CD4-positive, alpha-beta memory T cell (primary cell): ENCODE data around the gene TSC22D1. TPM values are rescaled to one million over a fixed set of nuclear protein-coding genes. Genes with fewer than 3 reads are reported as not detected.

Experiments used
- CTCF ChIA-PET: fragments of 350-600 bp; sonication (Branson Sonifier 250); formaldehyde crosslinking; loops from one replicate; lab custom pipeline; 2021; ENCODE audit warnings: inconsistent platforms; ENCODE audit not compliant: partially characterized antibody; lab: Charles Lee
- POLR2A ChIA-PET: fragments of 350-600 bp; sonication (Branson Sonifier 250); formaldehyde crosslinking; loops from one replicate; lab custom pipeline; 2021; ENCODE audit not compliant: partially characterized antibody; lab: Charles Lee
- DNase-seq, 5 donors: peaks; one replicate each; pipeline versions ENCODE4 v3.0.0 to v3.0.0-alpha.2; 2020 to 2022; ENCODE audit warnings: mixed read lengths in 1 of 5
- H3K27ac ChIP-seq: one replicate; pipeline ENCODE4 v1.7.0; 2013; ENCODE audit warnings: low read depth, low read length
- H3K27me3 ChIP-seq: 2 replicates; pipeline ENCODE4 v1.7.0; 2013; ENCODE audit warnings: mild to moderate bottlenecking, low read length, moderate library complexity; ENCODE audit not compliant: insufficient read depth
- H3K36me3 ChIP-seq: 2 replicates; pipeline ENCODE4 v1.7.0; 2013; ENCODE audit warnings: mild to moderate bottlenecking, low read length, moderate library complexity; ENCODE audit not compliant: insufficient read depth
- H3K4me1 ChIP-seq: 2 replicates; pipeline ENCODE4 v1.7.0; 2013; ENCODE audit warnings: mild to moderate bottlenecking, low read length, moderate library complexity; ENCODE audit not compliant: insufficient read depth
- H3K4me3 ChIP-seq, 2 donors: one replicate each; pipeline ENCODE4 v1.7.0; 2013; ENCODE audit warnings: low read length in 2 of 2, mild to moderate bottlenecking in 1 of 2
- H3K9me3 ChIP-seq, 2 donors: one replicate each; pipeline ENCODE4 v1.7.0; 2013; ENCODE audit warnings: low read length in 2 of 2, control low read depth in 1 of 2; ENCODE audit not compliant: control insufficient read depth in 1 of 2
- H3K27ac Mint-ChIP-seq, 7 donors: one replicate each; pipeline ENCODE4 v1.8.0; 2020 to 2021; ENCODE audit warnings: mixed read lengths in 7 of 7, mild to moderate bottlenecking in 6 of 7, inconsistent platforms in 3 of 7, moderate library complexity in 3 of 7
- H3K27me3 Mint-ChIP-seq, 2 donors: one replicate each; pipeline ENCODE4 v1.8.0; 2020 to 2021; ENCODE audit warnings: mixed read lengths in 2 of 2
- H3K36me3 Mint-ChIP-seq, 2 donors: one replicate each; pipeline ENCODE4 v1.8.0; 2020 to 2021; ENCODE audit warnings: mixed read lengths in 2 of 2, inconsistent platforms in 1 of 2, mild to moderate bottlenecking in 1 of 2
- H3K4me1 Mint-ChIP-seq, 4 donors: one replicate each; pipeline ENCODE4 v1.8.0; 2020 to 2021; ENCODE audit warnings: mixed read lengths in 4 of 4, mild to moderate bottlenecking in 1 of 4
- H3K4me3 Mint-ChIP-seq, 8 donors: one replicate each; pipeline ENCODE4 v1.8.0; 2020 to 2021; ENCODE audit warnings: mixed read lengths in 8 of 8, mild to moderate bottlenecking in 7 of 8, moderate library complexity in 6 of 8, inconsistent platforms in 3 of 8
- H3K9me3 Mint-ChIP-seq, 8 donors: one replicate each; pipeline ENCODE4 v1.8.0; 2020 to 2021; ENCODE audit warnings: mixed read lengths in 8 of 8, mild to moderate bottlenecking in 5 of 8, inconsistent platforms in 3 of 8, moderate library complexity in 1 of 8
- intact Hi-C: fragments of 100-400 bp; cut with micrococcal nuclease; formaldehyde crosslinking; loops from one replicate; pipeline ENCODE4 v1.15.1; 2023
- polyA plus RNA-seq, 2 donors: library from polyadenylated mRNA; unstranded; fragments of 300-500 nt; fragmentation: Illumina TruSeq; gene quantifications; one replicate each; pipeline ENCODE4 v1.2.3, GENCODE V29; 2021
- total RNA-seq, 2 experiments: library from RNA; stranded (reverse); gene quantifications; one replicate each; pipeline ENCODE4 v1.2.3, GENCODE V29; 2021

TSC22D1 gene
- total and polyA plus RNA-seq, 4 experiments from 2014 or later = 2.6 to 38.1 (median 22.8) TPM

DNA sequence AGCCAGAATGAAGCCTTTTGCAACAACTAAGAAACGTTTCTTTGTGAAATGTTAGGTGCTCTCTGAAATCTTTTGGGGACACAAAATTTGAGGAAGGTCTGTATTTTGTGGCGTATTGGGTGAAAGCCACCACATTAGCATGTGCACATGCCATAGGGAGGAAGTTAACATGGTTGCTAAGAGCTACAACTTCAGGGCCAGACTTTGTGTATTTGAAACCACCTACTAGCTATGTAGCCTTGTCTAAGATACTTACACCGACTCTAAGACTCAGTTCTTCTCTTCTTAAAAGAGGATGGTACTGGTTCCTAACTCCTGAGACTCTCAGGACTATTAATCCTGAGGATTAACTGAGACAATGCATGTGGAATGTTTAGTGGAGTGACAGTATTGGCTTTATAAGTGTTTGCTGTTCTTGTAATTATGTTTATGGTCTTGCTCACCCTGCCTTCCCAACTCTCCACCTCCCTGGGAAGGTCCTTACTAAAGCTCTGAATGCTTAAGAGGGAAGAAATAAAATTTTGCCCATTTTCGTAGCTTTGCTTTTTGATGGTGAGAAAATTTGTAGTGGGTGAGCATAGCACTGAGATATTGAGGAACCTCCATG is 187.0 kb downstream of the TSC22D1 start:
- Histone ChIP-seq H3K27ac (no peak overlapping the region), H3K4me3 (no peak overlapping the region), H3K27me3 (no peaks in the 10 kb centered on the region), H3K4me1 (no peaks in the 10 kb centered on the region), H3K9me3 (no peaks in the 10 kb centered on the region), H3K36me3 (no peaks in the 10 kb centered on the region)
- no peaks in the 10 kb centered on the region for H3K9me3 Mint-ChIP-seq
- no peak overlapping the region for H3K27ac Mint-ChIP-seq
- no peak overlapping the region for H3K4me3 Mint-ChIP-seq
- H3K36me3 Mint-ChIP-seq = no peaks in the 10 kb centered on the region
- ChIA-PET CTCF (no interaction called here), POLR2A (no interaction called here)
- intact Hi-C loops = no loop called here
- peaks cover 0 to 2% (median 0%) of the 10 kb centered on the region in 4 donors for H3K4me1 Mint-ChIP-seq
- peaks cover 6 to 9% of the 10 kb centered on the region in 2 donors for H3K27me3 Mint-ChIP-seq
- DNase-seq = no peak

- DNase-seq = no peak
- CTCF ChIA-PET = no interaction called here
- no peak overlapping the region for H3K4me3 Mint-ChIP-seq
These were observed 187.6 kb downstream of the TSC22D1 start for GRCh38 chr13:44388427-44389059.

GRCh38 chr13:44386913-44387556 is 189.1 kb downstream of the TSC22D1 start:
- no peak for DNase-seq
- intact Hi-C loops = no loop called here
- Mint-ChIP-seq H3K4me1 (peaks cover 0 to 2% (median 0%) of the 10 kb centered on the region in 4 donors), H3K27ac (no peak overlapping the region), H3K9me3 (no peaks in the 10 kb centered on the region), H3K27me3 (peaks cover 6% of the 10 kb centered on the region in 2 donors), H3K36me3 (no peaks in the 10 kb centered on the region), H3K4me3 (no peak overlapping the region)
- Histone ChIP-seq H3K4me3 (no peak overlapping the region), H3K27me3 (no peaks in the 10 kb centered on the region), H3K27ac (no peak overlapping the region), H3K36me3 (no peaks in the 10 kb centered on the region), H3K4me1 (no peaks in the 10 kb centered on the region), H3K9me3 (no peaks in the 10 kb centered on the region)
- POLR2A ChIA-PET = no interaction called here
- CTCF ChIA-PET = no interaction called here

More at GRCh38 chr13:44388427-44389059, 187.6 kb downstream of the TSC22D1 start:
- Histone ChIP-seq H3K27ac (no peak overlapping the region), H3K36me3 (no peaks in the 10 kb centered on the region), H3K4me1 (no peaks in the 10 kb centered on the region), H3K27me3 (no peaks in the 10 kb centered on the region), H3K4me3 (no peak overlapping the region), H3K9me3 (no peaks in the 10 kb centered on the region)
- H3K9me3 Mint-ChIP-seq = no peaks in the 10 kb centered on the region
- peaks cover 0 to 2% (median 0%) of the 10 kb centered on the region in 4 donors for H3K4me1 Mint-ChIP-seq
- peaks cover 6 to 11% of the 10 kb centered on the region in 2 donors for H3K27me3 Mint-ChIP-seq
- no peaks in the 10 kb centered on the region for H3K36me3 Mint-ChIP-seq
- POLR2A ChIA-PET = no interaction called here
- intact Hi-C loops = no loop called here
- H3K27ac Mint-ChIP-seq = peak overlapping the region in 1 of 7 donors; percentile 39

DNA sequence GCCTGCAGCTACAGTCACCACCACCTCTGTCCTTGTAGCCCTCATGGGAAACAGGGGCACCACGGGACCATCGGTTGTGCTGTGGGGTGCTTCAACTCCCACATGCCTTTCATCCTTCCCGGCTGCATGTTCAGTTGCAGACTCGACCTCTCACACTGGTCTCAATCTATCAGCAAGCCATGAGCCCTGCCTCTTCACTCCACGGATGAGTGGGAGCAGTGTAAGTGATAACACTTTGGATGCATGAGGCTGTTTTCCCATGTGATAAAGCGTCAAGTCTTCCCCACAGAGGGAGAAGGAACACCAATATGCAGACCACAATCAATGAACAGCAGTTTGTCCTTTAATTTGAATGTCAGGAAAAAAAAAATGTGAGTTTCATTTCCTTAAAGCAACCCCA is 190.3 kb downstream of the TSC22D1 start:
- H3K4me1 Mint-ChIP-seq = peaks cover 0 to 2% (median 0%) of the 10 kb centered on the region in 4 donors
- CTCF ChIA-PET = no interaction called here
- POLR2A ChIA-PET = no interaction called here
- Histone ChIP-seq H3K4me1 (no peaks in the 10 kb centered on the region), H3K27me3 (no peaks in the 10 kb centered on the region), H3K4me3 (no peak overlapping the region), H3K27ac (no peak overlapping the region), H3K9me3 (no peaks in the 10 kb centered on the region), H3K36me3 (no peaks in the 10 kb centered on the region)
- no peaks in the 10 kb centered on the region for H3K9me3 Mint-ChIP-seq
- intact Hi-C loops = no loop called here
- DNase-seq = no peak
- no peak overlapping the region for H3K27ac Mint-ChIP-seq
- no peaks in the 10 kb centered on the region for H3K36me3 Mint-ChIP-seq
- no peak overlapping the region for H3K4me3 Mint-ChIP-seq
- peaks cover 7% of the 10 kb centered on the region in 2 donors for H3K27me3 Mint-ChIP-seq

GRCh38 chr13:44385401-44385800 is 190.7 kb downstream of the TSC22D1 start:
- Histone ChIP-seq H3K27ac (no peak overlapping the region), H3K4me3 (no peak overlapping the region), H3K27me3 (no peaks in the 10 kb centered on the region), H3K4me1 (no peaks in the 10 kb centered on the region), H3K36me3 (no peaks in the 10 kb centered on the region), H3K9me3 (no peaks in the 10 kb centered on the region)
- no peak overlapping the region for H3K27ac Mint-ChIP-seq
- H3K27me3 Mint-ChIP-seq = peaks cover 4 to 6% of the 10 kb centered on the region in 2 donors
- intact Hi-C loops = no loop called here
- H3K9me3 Mint-ChIP-seq = no peaks in the 10 kb centered on the region
- ChIA-PET POLR2A (no interaction called here), CTCF (no interaction called here)
- no peak for DNase-seq
- H3K4me1 Mint-ChIP-seq = peaks cover 0 to 2% (median 0%) of the 10 kb centered on the region in 4 donors
- no peak overlapping the region for H3K4me3 Mint-ChIP-seq
- no peaks in the 10 kb centered on the region for H3K36me3 Mint-ChIP-seq

DNA sequence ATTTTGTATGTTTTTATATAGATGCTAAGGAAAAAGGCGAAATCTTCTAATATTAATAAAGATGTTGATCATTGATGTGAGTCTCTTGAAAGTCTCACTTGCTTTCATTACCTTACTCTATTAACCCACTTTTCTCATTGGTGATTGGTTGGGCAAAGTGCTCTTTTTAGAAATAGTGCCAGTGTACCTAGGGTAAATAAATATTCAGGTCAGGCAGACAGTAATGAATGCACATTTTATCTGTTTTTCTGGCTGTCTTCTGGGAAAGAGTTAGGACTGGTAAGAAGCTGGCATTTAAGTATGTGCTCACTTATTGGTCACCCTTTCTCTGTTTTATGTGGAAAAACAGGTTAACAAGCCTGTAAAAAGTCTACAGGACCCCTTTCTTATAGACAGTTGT is 191.4 kb downstream of the TSC22D1 start:
- intact Hi-C loops = no loop called here
- H3K4me3 ChIP-seq = no peak overlapping the region
- no peak overlapping the region for H3K27ac ChIP-seq
- ChIA-PET CTCF (no interaction called here), POLR2A (no interaction called here)
- H3K4me1 ChIP-seq = no peaks in the 10 kb centered on the region
- H3K27me3 ChIP-seq = no peaks in the 10 kb centered on the region
- peaks cover 0 to 2% (median 0%) of the 10 kb centered on the region in 4 donors for H3K4me1 Mint-ChIP-seq
- H3K36me3 Mint-ChIP-seq = no peaks in the 10 kb centered on the region
- H3K9me3 Mint-ChIP-seq = no peaks in the 10 kb centered on the region
- H3K27me3 Mint-ChIP-seq = peaks cover 4 to 9% of the 10 kb centered on the region in 2 donors
- DNase-seq = no peak
- no peaks in the 10 kb centered on the region for H3K36me3 ChIP-seq
- no peaks in the 10 kb centered on the region for H3K9me3 ChIP-seq
- H3K27ac Mint-ChIP-seq = no peak overlapping the region
- H3K4me3 Mint-ChIP-seq = no peak overlapping the region

- Mint-ChIP-seq H3K27ac (no peak overlapping the region), H3K36me3 (no peaks in the 10 kb centered on the region), H3K27me3 (peaks cover 4 to 12% of the 10 kb centered on the region in 2 donors), H3K4me1 (peaks cover 0 to 2% (median 0%) of the 10 kb centered on the region in 4 donors), H3K4me3 (no peak overlapping the region), H3K9me3 (no peaks in the 10 kb centered on the region)
- ChIA-PET POLR2A (no interaction called here), CTCF (interaction anchor here (0.7 kb wide), 1 partner anchor 10 kb away, joined by 3 read pairs; the partner anchor contains the start of gene SERP2)
- no peak for DNase-seq
- no peaks in the 10 kb centered on the region for H3K9me3 ChIP-seq
- intact Hi-C loops = no loop called here
- H3K27me3 ChIP-seq = no peaks in the 10 kb centered on the region
- no peak overlapping the region for H3K4me3 ChIP-seq
- no peaks in the 10 kb centered on the region for H3K4me1 ChIP-seq
- no peak overlapping the region for H3K27ac ChIP-seq
- H3K36me3 ChIP-seq = no peaks in the 10 kb centered on the region
These were observed 192.2 kb downstream of the TSC22D1 start for GRCh38 chr13:44383945-44384344.
